ENCODE data around the gene MS4A2.
"Not testable (repeated sequence)": the region's sequence is repeated elsewhere in the genome, so short reads cannot be mapped to it uniquely, and the experiment has no call there.

Gene MS4A2

DNA sequence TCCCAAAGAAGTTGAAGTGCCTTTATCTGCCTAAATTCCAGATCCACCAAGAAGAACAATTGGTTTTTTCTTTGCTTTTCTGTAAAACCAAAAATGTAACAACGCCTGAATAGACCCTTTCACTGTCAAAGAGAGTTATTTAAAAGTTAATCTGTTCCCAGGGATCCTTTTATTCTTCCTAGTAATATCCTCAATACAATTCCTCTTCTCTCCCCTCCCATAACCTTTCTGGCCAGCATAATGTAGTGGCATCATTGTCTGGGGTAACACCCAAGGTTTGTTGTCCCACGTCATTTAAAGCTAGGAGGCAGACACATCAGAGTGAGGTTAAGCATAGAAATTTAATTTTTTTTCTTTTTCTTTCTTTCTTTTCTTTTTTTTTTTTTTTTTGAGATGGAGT lies 39.9 kb downstream of the MS4A2 start:
- no peak overlapping the region for H3K4me3 ChIP-seq (ENCODE audit: low read depth, low read length)
- TF ChIP-seq CTCF (IDR thresholded peaks at IDR 0.05; ENCODE audit: low read depth, low read length, missing control alignments) = no peak
- no peak for DNase-seq (ENCODE audit: low read depth)
- in situ Hi-C loops (cut with HindIII; ENCODE audit: low sequenced_read_pairs) = no loop called here

DNA sequence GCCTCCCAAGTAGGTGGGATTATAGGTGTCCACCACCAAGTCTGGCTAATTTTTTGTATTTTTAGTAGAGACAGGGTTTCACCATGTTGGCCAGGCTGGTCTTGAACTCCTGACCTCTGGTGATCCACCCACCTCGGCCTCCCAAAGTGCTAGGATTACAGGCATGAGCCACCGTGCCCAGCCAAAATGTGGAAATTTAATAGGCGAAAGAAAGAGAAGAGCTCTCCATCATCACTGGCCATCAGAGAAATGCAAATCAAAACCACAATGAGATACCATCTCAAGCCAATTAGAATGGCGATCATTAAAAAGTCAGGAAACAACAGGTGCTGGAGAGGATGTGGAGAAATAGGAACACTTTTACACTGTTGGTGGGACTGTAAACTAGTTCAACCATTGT lies 40.4 kb downstream of the MS4A2 start:
- in situ Hi-C loops (cut with HindIII; ENCODE audit: low sequenced_read_pairs); H3K4me3 ChIP-seq (ENCODE audit: low read depth, low read length); DNase-seq (ENCODE audit: low read depth): not testable (repeated sequence)

DNA sequence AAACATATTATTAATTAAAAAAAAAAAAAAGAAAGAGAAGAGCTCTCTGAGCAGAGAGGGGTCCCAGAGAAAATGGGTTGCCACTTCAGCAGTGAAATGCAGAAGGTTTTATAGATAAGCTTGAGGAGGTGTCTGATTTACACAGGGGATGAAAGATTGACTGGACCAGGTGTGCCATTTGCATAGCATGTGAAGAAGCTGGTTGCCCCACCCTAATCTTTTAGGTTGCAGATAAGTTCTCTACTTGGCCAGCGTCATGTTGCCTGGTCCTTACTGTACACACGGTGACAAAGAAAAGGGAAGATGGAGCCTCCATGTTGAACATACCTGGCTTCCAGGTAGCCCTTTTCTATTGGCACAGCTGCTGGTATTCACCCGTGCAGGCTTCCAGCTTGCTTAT lies 41.4 kb downstream of the MS4A2 start:
- no peak for TF ChIP-seq CTCF (IDR thresholded peaks at IDR 0.05; ENCODE audit: low read depth, low read length, missing control alignments)
- in situ Hi-C loops (cut with HindIII; ENCODE audit: low sequenced_read_pairs) = no loop called here
- no peak for DNase-seq (ENCODE audit: low read depth)
- H3K4me3 ChIP-seq (ENCODE audit: low read depth, low read length) = no peak overlapping the region

GRCh38 chr11:60130496-60130895 lies 42.0 kb downstream of the MS4A2 start:
- DNase-seq (ENCODE audit: low read depth) = no peak
- in situ Hi-C loops (cut with HindIII; ENCODE audit: low sequenced_read_pairs) = no loop called here
- no peak for TF ChIP-seq CTCF (IDR thresholded peaks at IDR 0.05; ENCODE audit: low read depth, low read length, missing control alignments)

DNA sequence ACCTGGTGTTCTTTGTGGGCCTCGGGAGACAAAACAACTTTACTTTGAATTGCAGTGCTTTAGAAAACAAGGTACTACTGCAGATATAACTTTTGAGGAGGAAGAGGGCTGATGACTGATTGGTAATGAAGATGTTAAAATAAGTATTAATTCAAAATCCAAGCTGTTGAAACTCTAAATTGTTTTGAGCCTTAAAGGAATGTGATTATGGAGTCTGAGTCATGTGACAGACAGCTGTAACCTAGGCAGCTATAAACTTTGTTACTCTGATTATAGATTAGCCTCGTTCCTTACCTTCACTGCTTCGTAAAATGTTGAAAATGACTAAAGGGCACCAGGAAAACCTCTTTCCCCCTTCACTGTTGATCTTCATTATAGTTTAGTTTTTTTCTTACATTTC lies 43.4 kb downstream of the MS4A2 start:
- DNase-seq (ENCODE audit: low read depth) = no peak
- in situ Hi-C loops (cut with HindIII; ENCODE audit: low sequenced_read_pairs) = no loop called here
- no peak for TF ChIP-seq CTCF (IDR thresholded peaks at IDR 0.05; ENCODE audit: low read depth, low read length, missing control alignments)

More at GRCh38 chr11:60130496-60130895, 42.0 kb downstream of the MS4A2 start:
- H3K4me3 ChIP-seq (ENCODE audit: low read depth, low read length) = no peak overlapping the region

GRCh38 chr11:60133917-60134316 lies 45.5 kb downstream of the MS4A2 start:
- DNase-seq (ENCODE audit: low read depth) = no peak
- in situ Hi-C loops (cut with HindIII; ENCODE audit: low sequenced_read_pairs) = no loop called here
- no peak overlapping the region for H3K4me3 ChIP-seq (ENCODE audit: low read depth, low read length)
- no peak for TF ChIP-seq CTCF (IDR thresholded peaks at IDR 0.05; ENCODE audit: low read depth, low read length, missing control alignments)

More for the DNA sequence above, 43.4 kb downstream of the MS4A2 start:
- H3K4me3 ChIP-seq (ENCODE audit: low read depth, low read length) = no peak overlapping the region

DNA sequence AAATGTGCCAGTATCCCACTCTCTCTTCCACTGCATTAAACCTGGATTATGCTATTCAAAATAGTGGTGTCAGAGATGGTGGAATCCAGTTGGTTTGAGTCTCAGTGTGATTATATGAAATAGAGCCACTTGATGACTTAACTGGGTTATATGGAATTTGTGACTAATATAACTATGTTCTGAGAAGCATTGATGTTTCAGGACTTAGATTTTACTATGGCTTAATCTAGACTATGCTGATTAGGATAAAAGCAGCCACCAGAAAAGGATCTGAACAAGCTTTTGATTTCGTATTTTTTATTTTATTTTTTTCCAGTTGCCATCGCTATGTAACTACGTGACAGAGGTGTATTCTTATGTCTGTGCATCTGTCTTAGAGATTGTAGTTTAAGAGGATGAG lies 55.3 kb downstream of the MS4A2 start:
- DNase-seq (ENCODE audit: low read depth) = no peak
- TF ChIP-seq CTCF (IDR thresholded peaks at IDR 0.05; ENCODE audit: low read depth, low read length, missing control alignments) = no peak
- H3K4me3 ChIP-seq (ENCODE audit: low read depth, low read length) = no peak overlapping the region
- in situ Hi-C loops (cut with HindIII; ENCODE audit: low sequenced_read_pairs) = no loop called here

All from astrocyte of the cerebellum (primary cell).